Endothelial cell of umbilical vein (primary cell): ENCODE data around the gene BCAS3.

Experiments used
- EZH2 ChIP-seq: IDR thresholded peaks from 2 replicates; pipeline ENCODE4 v1.6.1; 2012; ENCODE audit warnings: borderline replicate concordance, low read depth, mild to moderate bottlenecking, moderate library complexity, low read length, inconsistent platforms; ENCODE audit not compliant: severe bottlenecking
- FOS ChIP-seq: IDR thresholded peaks from 2 replicates; pipeline ENCODE4 v1.6.1; 2011; ENCODE audit warnings: mild to moderate bottlenecking, low read length, moderate library complexity, borderline replicate concordance; ENCODE audit not compliant: insufficient read depth
- POLR2A ChIP-seq: IDR thresholded peaks from 2 replicates; pipeline ENCODE4 v1.6.1; 2012; ENCODE audit warnings: low read depth, mild to moderate bottlenecking, control low read depth, low read length

GRCh38 chr17:61420745-61421398, 743.2 kb downstream of the BCAS3 start:
- TF ChIP-seq POLR2A = no peak
- TF ChIP-seq FOS = no peak
- TF ChIP-seq EZH2 = no peak
